Smooth muscle cell (in vitro differentiated cells): ENCODE results near the gene DSTN. TPM values are rescaled to one million over a fixed set of nuclear protein-coding genes. Genes with fewer than 3 reads are reported as not detected.

ENCODE experiments used
- DNase-seq: peaks from one replicate; lab custom pipeline; 2025; ENCODE audit not compliant: unreplicated experiment; lab: John Stamatoyannopoulos, UW
- H2AFZ ChIP-seq: fragments of 200-600 bp; sonication (generic); 2 replicates; pipeline ENCODE4 v1.6.0; 2016; ENCODE audit warnings: antibody characterized with exemption, low read depth, mild to moderate bottlenecking
- H3F3A ChIP-seq: fragments of 200-600 bp; sonication (generic); 2 replicates; pipeline ENCODE4 v1.6.0; 2017; ENCODE audit warnings: antibody characterized with exemption, low read depth
- H3K27ac ChIP-seq: fragments of 200-600 bp; sonication (generic); 2 replicates; pipeline ENCODE4 v1.5.1; 2016; ENCODE audit warnings: low read depth, mild to moderate bottlenecking
- H3K27me3 ChIP-seq: fragments of 200-600 bp; sonication (generic); 2 replicates; pipeline ENCODE4 v1.6.1; 2016; ENCODE audit warnings: low read depth, mild to moderate bottlenecking
- H3K36me3 ChIP-seq: fragments of 200-600 bp; sonication (generic); 2 replicates; pipeline ENCODE4 v1.5.1; 2016; ENCODE audit warnings: low read depth
- H3K4me1 ChIP-seq: fragments of 200-600 bp; sonication (generic); 2 replicates; pipeline ENCODE4 v1.5.1; 2016; ENCODE audit warnings: low read depth
- H3K4me2 ChIP-seq: fragments of 200-600 bp; sonication (generic); 2 replicates; pipeline ENCODE4 v1.6.0; 2016; ENCODE audit warnings: mild to moderate bottlenecking
- H3K4me3 ChIP-seq: fragments of 200-600 bp; sonication (generic); 2 replicates; pipeline ENCODE4 v1.5.1; 2016; ENCODE audit warnings: mild to moderate bottlenecking
- H3K79me2 ChIP-seq: fragments of 200-600 bp; sonication (generic); 2 replicates; pipeline ENCODE4 v1.6.0; 2016; ENCODE audit warnings: low read depth, mild to moderate bottlenecking
- H3K9ac ChIP-seq: fragments of 200-600 bp; sonication (generic); 2 replicates; pipeline ENCODE4 v1.6.0; 2016; ENCODE audit warnings: low read depth
- H3K9me3 ChIP-seq: fragments of 200-600 bp; sonication (generic); replicated peaks from 2 replicates; pipeline ENCODE4 v1.5.1; 2016; ENCODE audit warnings: low read depth
- H4K20me1 ChIP-seq: fragments of 200-600 bp; sonication (generic); 2 replicates; pipeline ENCODE4 v1.6.0; 2016; ENCODE audit warnings: low read depth
- CTCF ChIP-seq: fragments of 200-600 bp; sonication (generic); IDR thresholded peaks from 2 replicates; pipeline ENCODE4 v1.5.1; 2017; ENCODE audit warnings: borderline replicate concordance, mild to moderate bottlenecking, antibody characterized with exemption; ENCODE audit not compliant: insufficient read depth, poor library complexity, severe bottlenecking
- WGBS: methylation state at CpG from one replicate; pipeline ENCODE4 v1.1.7; 2016; ENCODE audit warnings: low lambda C conversion rate; 5-methylcytosine and 5-hydroxymethylcytosine counted together
- polyA plus RNA-seq: library from polyadenylated mRNA; unstranded; fragments of >200 nt; fragmentation: Nextera tagmentation; extraction: Ambion mirVana; gene quantifications from 2 replicates; pipeline ENCODE4 v1.2.1, GENCODE V29; 2016
- total RNA-seq: library from RNA; depleted of rRNA; stranded (reverse); fragments of >200 nt; gene quantifications from 2 replicates; pipeline ENCODE4 v1.2.3, GENCODE V29; 2014

The DSTN gene
- total and polyA plus RNA-seq, 2 experiments from 2014 or later: 486 to 534 TPM

DNA sequence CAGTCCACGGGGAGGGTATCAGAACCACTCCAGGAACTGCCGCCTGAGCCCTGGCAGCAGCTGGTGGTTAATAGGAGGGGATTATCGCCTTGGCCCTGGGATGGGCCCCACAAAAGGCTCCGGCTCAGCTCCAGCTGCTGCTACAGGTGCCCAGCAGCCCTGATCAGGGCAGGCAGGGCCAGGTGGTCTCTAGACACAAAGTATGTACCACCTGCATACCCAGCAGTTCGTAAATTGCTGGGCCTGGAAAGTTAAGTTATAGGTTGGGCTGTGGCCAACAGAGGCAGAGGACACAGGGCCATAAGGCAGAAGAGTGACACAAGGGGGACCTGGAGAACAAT, 77.1 kb downstream of the DSTN start:
- no peaks in the 10 kb centered on the region for H3K9me3 ChIP-seq
- no peak overlapping the region for H2AFZ ChIP-seq
- no peak overlapping the region for H3K4me2 ChIP-seq
- TF ChIP-seq CTCF: no peak
- H3K79me2 ChIP-seq: peaks cover 100% of the 10 kb centered on the region
- H3K27me3 ChIP-seq: no peaks in the 10 kb centered on the region
- no peak overlapping the region for H3K27ac ChIP-seq
- no peaks in the 10 kb centered on the region for H3F3A ChIP-seq
- no peak overlapping the region for H3K4me3 ChIP-seq
- H3K4me1 ChIP-seq: peaks cover 29% of the 10 kb centered on the region
- DNase-seq: no peak
- H3K36me3 ChIP-seq: no peaks in the 10 kb centered on the region
- WGBS: 83% methylated on average over 5 of the region's 5 CpGs
- peaks cover 100% of the 10 kb centered on the region for H4K20me1 ChIP-seq
- H3K9ac ChIP-seq: no peak overlapping the region

- no peaks in the 10 kb centered on the region for H3K27me3 ChIP-seq
- H2AFZ ChIP-seq: no peak overlapping the region
- no peak overlapping the region for H3K4me3 ChIP-seq
- peaks cover 29% of the 10 kb centered on the region for H3K4me1 ChIP-seq
- H3K79me2 ChIP-seq: peaks cover 100% of the 10 kb centered on the region
- H3K9ac ChIP-seq: no peak overlapping the region
- WGBS: 93% methylated on average over 20 of the region's 20 CpGs
- DNase-seq: no peak
- H3K9me3 ChIP-seq: no peaks in the 10 kb centered on the region
- no peak for TF ChIP-seq CTCF
- H3F3A ChIP-seq: peaks cover under 1% of the 10 kb centered on the region
- no peak overlapping the region for H3K4me2 ChIP-seq
- peaks cover 100% of the 10 kb centered on the region for H4K20me1 ChIP-seq
- H3K27ac ChIP-seq: peak overlapping the region; percentile 44
- H3K36me3 ChIP-seq: no peaks in the 10 kb centered on the region
Observed at GRCh38 chr20:17647391-17648314, 77.8 kb downstream of the DSTN start.

DNA sequence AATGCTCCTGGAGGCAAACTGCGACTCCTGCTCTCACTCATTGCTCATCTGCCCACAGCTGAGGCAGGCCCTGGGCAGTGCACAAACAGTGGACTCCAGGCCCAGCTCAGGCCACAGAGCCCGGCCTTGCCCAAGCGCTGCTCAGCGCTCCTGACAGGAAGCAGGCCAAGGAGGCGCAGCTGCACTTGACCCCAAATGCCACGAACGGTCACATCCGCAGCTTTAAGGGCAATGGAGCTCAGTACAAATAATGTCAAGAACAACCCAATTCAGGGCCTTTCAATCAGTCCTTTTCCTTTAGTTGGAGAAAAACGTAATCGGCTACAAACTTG, 78.4 kb downstream of the DSTN start:
- no peak overlapping the region for H2AFZ ChIP-seq
- DNase-seq: no peak
- H3K4me1 ChIP-seq: peaks cover 29% of the 10 kb centered on the region
- no peaks in the 10 kb centered on the region for H3K9me3 ChIP-seq
- H3K27ac ChIP-seq: peak overlapping the region; percentile 44
- no peak for TF ChIP-seq CTCF
- no peak overlapping the region for H3K9ac ChIP-seq
- no peaks in the 10 kb centered on the region for H3K27me3 ChIP-seq
- no peaks in the 10 kb centered on the region for H3K36me3 ChIP-seq
- H4K20me1 ChIP-seq: peaks cover 100% of the 10 kb centered on the region
- H3F3A ChIP-seq: peaks cover 4% of the 10 kb centered on the region
- no peak overlapping the region for H3K4me2 ChIP-seq
- H3K79me2 ChIP-seq: peaks cover 100% of the 10 kb centered on the region
- H3K4me3 ChIP-seq: no peak overlapping the region
- 85% methylated on average over 10 of the region's 10 CpGs for WGBS
